HK-2 (cell line): ENCODE results near the gene RABGAP1.

Source experiments
- DNase-seq: peaks from one replicate; pipeline ENCODE4 v3.0.0-alpha.2; 2018; ENCODE audit not compliant: unreplicated experiment

RABGAP1 gene

DNA sequence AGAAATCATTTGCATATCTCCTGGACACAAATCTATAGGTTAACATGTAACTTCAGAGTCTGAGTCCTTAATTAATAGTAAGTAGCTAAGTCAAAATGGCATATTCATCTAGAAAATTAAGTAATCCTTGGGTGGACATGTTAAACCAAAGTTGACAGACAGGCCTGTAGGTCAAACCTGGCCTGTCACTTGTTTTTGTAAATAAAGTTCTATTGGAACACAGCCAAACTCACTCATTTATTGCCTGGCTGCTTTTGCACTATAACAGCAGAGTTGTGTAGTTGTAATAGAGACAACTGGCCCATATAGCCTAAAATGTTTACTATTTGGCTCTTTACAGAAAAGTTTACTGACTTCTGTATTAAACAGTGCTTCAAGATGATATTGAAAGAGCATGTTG lies 68.1 kb downstream of the RABGAP1 start:
- DNase-seq: no peak

DNA sequence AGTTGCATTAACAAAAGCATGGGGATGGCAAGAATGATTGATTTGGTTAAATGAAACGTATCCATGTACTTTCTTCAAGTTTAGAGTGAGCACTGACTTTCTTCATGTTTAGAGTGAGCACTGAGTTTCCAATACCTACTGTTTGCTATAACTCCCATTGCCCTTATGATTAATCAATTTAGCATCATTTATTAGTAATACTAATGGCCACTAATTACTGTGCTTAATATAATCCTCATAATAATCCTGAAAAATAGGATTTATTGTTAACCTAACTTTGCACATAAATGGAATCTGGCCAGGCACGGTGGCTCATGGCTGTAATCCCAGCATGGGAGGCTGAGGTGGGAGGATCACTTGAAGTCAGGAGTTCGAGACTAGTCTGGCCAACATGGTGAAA lies 70.6 kb downstream of the RABGAP1 start:
- no peak for DNase-seq

DNA sequence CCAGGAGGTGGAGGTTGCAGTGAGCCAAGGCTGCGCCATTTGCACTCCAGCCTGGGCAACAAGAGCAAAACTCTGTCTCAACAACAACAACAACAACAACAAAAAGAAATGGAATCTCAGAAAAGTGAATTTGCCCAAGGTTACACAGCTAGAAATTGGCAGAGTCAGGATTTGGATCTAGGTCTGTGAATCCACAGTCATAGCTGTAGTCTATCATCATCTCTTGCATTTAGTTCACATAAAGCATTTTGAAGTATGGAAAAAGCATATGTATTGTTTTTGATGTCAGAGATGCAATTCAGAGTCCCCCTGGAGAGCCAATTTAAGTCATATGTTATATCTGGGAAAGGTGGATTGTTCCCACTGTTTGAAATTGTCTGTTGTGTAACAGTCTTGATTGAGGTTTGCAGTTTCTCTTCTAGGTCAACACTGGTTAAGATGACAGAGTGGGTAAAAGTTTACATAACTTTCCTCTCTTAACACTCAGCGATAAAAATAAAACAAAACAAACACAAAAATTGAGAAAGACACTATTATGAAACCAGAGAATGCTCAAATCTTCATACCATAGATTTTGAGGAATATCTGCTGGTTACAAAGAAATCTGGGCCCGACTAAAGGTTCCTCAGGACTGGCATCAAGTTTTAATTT lies 71.2 kb downstream of the RABGAP1 start:
- DNase-seq: no peak

DNA sequence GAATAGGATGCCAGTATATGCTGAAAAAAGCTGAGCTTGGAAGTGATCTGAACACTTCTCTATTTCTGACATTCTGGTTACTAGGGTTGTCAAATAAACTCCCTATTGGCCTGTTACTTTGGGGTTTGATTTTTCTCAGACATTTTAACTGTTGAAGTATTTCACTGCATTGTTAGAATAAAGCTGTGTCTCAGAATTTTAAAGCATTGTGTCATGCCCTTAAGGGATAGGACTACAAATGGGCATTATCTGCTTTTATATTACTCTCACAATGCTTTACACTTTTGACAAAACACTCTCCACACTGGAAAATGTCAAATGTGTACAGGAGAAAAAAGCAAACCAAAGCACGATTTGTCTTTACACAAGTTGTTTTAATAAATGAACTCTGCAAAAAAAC lies 75.8 kb downstream of the RABGAP1 start:
- no peak for DNase-seq

DNA sequence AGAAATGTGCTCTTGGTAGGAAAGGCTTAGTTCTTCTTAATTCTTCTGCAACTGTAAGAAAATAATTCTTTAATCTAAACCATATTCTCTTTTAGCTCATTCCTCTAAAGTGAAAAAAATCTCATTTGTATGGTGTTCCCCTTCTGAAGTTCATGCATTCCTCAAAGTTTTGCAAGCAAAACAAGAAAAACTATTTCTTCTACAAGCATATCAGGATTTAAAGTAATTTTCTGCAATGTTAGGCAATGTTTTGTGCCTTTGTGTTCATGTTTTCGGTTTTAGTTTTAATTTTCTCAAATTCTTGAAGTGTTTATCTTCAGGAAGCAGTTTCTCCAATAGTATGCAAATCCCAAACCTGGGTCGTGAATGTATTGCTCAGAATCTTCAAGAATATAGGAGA lies 80.0 kb downstream of the RABGAP1 start:
- no peak for DNase-seq

DNA sequence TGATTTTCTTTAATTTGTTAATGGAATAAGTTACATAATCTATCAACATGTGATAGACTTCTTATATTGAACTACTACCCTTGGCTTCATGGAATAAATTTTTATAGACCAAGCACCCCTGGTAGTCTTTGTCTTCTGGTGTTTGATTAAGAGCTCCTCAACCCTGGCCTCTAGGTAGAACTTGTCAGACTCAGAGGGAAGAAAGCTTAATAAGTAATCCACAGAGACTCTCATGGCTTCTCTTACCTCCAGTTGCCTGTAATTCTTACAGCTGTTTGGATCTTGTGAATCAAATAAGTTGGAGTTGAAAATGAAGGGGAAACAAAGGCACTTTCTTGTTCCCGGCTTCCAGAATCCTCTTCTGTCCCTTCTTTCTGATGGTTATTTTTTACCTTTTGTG lies 85.6 kb downstream of the RABGAP1 start:
- DNase-seq: no peak

DNA sequence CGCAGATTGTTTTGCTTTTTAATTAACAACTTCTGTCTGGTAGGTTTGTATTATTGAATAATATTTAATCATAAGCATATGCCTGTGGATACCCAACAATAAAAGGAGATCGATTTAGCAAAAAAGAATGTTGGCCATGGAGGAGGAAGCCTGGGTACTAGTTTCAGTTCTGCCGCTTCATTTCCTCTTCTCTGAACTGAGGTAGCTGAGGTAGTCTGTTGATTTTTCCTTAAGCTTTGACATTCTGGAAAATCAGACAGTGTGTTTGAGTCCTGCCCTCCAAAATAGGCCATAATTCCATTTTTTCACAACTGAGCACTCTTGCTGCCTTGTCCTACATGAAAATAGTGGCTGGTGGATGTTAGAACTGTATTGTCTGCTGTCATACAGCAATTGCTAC lies 86.7 kb downstream of the RABGAP1 start:
- DNase-seq: no peak

DNA sequence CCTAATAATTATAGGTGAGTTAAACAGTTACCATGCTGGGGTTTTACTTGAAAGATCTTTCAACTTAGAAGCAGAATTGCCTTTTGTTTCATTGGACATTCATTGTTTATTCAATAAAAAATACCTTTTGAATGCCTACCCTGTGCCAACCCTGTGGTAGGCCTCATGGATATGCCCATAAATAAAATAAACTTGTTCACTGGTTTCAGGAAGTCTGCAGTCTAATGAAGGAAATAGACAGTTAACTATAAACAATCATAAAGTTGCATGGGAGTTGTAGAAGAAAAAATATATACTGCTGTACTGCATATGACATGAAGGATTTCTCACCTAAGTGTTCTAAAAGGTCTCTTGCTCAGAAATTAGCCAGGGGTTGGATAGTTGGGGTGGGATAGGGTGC lies 87.3 kb downstream of the RABGAP1 start:
- DNase-seq: no peak

DNA sequence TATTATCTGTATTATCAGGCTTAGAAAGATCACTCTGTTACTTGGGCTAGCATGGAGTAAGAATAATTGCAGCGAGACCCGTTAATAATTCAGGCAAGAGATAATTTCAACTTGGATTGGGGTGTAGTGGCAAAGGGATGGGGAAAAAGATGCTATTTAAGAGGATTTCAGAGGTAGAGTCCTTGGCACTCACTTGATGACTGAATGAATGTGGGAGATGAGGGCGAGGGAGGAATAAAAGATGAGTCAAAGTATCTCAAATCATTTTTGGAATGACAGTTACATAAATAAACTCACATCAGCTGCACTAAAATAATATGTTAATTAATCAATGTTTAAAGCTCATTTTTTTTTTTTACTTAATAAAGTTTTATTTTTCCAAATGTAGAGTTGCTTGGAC lies 88.2 kb downstream of the RABGAP1 start:
- no peak for DNase-seq

DNA sequence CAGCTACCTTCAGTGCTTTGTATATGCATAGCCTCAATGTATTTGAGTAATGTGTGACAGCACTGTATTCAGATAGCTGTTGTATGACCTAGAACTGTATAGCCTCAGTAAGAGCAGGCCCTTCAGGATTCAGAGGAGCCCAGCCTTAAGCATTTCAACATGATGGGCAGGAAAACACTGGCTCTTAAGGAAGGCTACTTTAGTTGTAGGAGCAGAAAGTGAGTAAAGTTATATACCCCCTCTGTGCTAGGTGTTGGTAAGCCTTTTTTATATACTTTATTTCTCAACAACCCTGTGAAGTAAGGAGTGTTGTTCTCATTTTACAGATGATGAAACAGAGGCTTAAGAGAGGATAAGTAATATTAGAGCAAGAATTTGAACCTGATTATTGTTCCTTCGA lies 91.1 kb downstream of the RABGAP1 start:
- no peak for DNase-seq

DNA sequence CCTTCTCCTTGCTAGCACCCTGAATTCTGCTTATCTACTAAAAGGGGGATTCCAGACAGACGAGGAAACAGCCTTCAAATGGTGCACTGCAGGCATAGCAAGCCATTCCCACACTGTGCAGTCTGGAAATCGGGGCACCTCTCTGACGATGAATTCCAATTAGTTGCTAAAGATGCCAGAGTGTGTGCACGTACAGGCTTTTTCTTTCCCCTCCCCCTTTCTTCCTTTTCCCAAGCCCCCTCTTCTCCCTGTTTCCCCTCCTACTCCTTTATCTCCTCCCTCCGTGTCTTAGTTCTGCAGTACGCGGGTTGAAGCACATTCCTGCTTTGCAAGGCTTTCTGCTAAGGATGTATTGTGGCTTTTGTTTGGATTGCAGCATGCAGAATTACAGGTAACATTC lies 92.5 kb downstream of the RABGAP1 start, which contains the start of gene GPR21:
Gene GPR21, plus strand, starts transcription at position 316 of the 400 bp plus-strand sequence. CDS start 900 bp downstream, outside the sequence.
- no peak for DNase-seq

DNA sequence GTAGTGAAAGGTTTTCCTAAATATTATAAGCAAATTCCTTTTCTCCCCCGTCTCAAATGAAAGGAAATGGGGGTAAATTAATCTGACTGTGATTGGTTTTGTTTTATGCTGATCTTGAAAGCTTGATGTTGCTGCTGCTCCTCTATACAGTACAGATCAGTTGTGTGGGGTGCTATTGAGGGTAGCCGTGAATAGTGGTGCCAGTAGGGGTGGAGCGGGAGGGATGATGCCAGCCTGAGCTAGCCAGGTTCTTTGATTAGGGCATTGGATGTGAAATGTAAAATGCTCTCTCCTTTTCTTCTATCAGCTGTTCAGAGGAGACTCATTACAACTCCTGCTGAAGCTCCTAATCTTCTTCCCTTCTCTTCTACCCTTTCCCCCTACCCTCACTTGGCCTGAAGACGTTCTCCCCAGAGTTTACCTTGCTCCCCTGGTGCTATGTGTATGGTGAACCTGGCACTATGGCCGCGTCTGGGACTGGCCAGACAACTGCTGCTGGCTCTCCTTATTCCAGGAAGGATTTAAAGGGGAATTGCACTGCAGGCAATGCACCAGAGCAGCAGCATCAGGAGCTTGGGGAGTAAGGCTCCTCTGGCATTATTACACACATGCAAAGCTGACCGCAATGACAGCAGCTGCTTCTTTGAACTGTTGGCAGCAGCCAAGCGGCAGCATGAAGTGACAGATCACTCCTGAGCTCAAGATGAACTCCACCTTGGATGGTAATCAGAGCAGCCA lies 93.2 kb downstream of the RABGAP1 start:
- no peak for DNase-seq

DNA sequence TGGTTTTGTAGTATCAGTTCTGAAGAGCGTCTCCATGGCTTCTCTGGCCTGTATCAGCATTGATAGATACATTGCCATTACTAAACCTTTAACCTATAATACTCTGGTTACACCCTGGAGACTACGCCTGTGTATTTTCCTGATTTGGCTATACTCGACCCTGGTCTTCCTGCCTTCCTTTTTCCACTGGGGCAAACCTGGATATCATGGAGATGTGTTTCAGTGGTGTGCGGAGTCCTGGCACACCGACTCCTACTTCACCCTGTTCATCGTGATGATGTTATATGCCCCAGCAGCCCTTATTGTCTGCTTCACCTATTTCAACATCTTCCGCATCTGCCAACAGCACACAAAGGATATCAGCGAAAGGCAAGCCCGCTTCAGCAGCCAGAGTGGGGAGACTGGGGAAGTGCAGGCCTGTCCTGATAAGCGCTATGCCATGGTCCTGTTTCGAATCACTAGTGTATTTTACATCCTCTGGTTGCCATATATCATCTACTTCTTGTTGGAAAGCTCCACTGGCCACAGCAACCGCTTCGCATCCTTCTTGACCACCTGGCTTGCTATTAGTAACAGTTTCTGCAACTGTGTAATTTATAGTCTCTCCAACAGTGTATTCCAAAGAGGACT lies 94.2 kb downstream of the RABGAP1 start:
- DNase-seq: no peak

DNA sequence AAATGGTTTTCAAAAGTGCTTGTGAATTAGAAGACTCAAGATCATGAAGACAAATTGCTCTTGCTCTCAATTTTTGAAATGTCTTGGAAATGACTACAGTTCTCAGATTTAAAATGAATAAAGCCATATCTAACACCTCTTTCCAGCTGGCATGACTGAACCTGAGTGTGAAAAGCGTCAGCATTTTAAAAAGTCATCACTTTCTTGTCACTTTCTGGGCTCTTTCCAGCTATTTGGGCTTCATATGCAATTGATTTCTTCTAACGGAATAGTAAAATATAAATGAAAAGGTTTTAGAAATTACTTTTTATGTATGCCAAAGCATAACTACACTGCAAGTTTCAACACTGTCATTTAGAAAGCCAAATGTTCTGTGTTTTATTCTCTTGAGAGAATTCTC lies 95.0 kb downstream of the RABGAP1 start:
- DNase-seq: no peak

DNA sequence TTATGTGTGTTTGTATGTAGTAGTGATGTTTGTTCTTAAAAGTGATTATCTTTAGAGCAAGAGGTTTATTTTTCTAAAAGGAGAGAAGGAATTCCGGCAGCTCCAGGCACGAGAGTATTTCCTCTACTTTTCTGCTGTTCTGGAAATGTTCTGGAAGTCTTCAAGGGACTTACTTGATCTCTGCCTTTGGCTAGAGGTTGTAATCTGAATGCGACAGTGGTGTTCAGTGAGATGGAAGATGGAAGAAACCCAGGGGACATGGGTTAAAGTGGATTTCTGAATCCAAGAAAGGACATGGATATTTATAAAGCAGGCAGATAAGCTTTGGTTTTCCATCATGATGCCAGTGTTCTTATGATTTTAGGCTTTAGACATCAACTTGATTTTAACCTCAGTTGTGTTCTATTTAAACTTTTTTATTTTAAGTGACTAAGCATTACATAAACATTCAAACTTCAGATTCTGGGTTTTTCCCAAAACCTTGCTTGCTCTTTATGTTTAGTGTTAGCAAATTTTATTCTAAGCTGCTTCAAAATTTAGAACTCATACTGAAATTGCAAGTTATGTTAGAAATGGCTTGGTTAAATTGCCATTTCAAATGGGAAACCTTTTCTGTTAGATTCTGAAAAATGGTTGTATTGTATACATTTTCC lies 96.2 kb downstream of the RABGAP1 start:
- no peak for DNase-seq

DNA sequence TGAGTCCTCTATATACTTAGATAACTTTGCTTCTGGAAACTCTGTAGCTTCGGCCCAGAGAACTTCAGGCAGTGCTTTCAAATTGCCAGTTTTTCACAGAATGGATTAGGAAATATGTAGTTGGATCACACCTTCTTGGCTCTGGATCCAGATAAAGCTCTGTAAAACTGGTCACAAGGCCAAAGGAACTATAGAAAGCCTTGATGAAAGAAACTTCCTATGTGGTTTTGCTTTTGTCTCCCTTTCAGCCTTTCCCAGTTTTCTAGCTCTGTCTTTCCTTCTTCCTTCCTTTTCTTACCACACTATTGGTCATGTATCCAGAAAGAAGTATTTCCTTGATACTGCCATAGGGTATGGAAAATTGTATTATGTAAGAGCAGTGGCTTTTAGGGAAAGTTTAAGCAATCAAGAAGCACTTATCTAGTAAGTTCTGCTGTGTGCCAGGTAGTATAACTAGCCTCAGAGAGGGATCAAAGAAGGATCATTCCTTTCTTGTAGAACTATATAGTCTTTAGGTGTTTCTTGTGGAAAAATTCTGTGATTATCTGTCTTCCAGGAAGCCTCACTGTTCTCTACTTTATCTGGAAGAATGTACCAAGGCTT lies 98.9 kb downstream of the RABGAP1 start:
- DNase-seq: no peak

DNA sequence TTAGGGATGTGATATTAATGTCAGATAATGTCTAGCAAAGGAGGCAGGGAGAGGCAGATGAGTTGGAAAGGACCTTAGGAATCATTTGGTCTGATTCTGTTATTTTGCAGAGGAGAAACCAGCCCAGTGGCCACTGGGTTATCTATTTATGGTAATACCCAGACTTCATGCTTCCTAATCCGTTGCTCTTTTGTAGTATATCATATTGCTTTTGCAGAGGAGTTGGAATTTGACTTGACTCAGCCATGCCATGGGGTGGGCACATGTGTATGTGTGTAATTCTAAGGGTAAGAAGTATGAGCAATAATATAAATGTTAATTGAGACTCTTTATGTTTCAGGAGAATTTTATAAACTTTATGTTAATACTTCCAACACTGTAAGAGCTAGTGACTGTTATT lies 100.0 kb downstream of the RABGAP1 start:
- DNase-seq: no peak

DNA sequence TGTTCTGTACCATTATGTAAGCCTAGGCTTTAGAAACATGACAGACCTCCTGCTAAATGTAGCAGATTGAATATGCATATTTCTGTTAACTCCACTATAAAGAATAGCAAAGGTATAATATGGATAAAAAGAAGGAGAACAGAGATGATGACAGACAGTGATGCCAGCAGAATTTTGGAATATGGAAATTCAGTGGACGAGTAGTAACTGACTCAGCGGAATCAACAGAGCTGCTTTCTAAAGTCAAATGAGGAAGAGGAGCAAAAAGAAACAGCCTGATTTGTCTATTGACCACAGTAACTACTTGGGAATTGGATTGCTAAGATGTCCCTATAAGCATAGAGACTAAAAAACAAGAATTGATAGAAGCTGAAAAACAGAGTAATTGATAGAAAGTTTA lies 100.7 kb downstream of the RABGAP1 start:
- DNase-seq: no peak

DNA sequence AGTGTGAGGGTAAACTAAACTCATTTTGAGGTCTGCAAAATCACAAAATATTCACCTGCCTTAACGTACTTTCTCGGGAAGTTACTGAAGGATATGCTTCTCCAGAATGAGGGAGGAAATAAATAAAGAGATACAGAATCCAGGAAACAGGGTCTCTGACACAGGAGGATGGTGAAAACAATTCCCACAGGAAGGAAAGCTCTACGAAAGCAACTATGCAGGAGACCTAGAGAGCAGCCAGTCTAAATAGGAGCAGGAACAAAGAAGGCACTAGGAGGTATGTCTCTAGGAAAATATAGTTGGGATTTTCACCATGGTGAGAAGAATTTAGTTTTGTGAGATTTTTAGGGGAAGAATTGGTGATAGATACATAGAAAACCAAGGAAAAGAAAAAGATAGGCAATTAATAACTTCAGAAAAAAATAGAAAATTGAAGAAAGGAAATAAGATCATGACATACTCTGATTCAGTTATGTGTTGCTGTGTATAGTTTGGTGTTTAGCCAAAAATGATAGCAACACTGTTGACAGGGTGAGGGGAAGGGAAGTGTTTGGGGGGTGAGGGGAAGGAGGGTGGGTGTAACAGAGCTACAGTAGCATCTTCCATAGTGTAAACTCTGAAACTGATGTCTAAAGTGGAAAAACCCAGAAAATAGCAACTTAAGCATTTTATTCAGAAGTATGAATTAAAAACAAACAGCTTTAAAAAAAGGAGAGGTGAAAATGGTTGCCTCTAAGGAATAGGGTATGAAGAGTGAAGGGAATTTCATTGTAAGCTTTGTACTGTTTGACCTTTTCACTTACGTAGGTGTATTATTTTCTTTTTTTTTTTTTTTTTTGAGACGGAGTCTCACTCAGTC lies 102.5 kb downstream of the RABGAP1 start:
- no peak for DNase-seq

DNA sequence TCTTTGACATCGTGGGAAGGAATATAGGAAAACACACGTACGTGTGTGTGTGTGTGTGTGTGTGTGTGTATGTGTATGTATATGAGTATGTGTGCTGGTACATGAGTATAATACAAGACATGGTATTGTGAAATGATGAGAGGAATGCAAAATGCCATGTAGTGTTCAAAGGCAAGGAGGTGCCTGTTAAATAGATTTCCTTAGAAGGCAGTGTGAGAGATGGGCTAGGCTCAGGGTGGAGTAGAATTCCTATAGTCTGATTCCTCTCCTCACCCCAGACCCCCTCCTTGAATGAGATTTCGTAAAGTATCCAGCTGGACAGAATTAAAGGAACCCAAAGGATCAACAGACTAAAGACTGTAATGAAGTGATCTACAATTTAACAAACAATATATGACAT lies 103.8 kb downstream of the RABGAP1 start:
- DNase-seq: no peak
